Measurements from ENCODE around the gene SH3PXD2A. TPM values are rescaled to one million over a fixed set of nuclear protein-coding genes. Genes with fewer than 3 reads are reported as not detected.

SH3PXD2A gene
- total and polyA plus RNA-seq, 4 donors = 18.7 to 69.1 (median 42.5) TPM

DNA sequence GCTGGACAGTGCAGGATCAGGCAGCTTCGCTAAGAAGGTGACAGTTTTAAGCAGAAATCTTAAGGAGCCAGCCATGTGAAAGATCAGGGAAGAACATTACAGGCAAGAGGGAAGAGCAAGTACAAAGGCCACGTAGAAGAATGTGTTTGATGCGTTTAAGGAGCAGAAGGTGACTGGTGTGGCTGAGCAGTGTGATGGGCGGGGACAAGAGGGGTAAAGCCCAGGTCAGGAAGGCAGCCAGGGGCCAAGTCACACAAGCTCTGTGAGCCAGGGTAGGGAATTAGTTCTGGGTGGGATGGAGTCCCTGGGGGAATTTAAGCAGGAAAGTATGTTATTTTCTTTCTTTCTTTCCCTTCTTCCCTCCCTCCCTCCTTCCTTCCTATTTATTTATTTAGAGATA, 166.9 kb downstream of the SH3PXD2A start:
- H3K27ac ChIP-seq (ENCODE audit: low read depth in 1 of 2, low read length in 2 of 2) = no peak overlapping the region
- no peaks in the 10 kb centered on the region for H3K4me1 ChIP-seq (ENCODE audit: control insufficient read depth in 1 of 2, insufficient read depth in 2 of 2, low read length in 2 of 2)

DNA sequence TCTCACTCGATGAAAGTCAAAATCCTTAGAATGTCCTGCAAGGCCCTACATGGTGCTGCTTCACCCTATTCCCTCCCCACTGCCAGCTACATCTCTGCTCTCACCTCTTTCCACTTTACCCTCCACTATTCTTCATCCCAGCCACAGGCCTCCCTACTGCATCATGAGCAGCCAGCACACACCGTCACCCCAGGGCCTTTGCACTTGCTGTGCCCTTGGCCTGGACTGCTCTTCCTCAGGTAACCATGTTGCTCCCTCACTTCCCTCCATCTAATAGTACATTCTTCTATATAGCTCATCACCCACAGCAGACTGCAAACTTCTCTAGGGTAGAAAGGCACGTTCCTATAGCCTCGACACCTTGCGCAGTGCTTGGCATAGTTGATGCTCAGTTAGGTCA, 167.7 kb downstream of the SH3PXD2A start:
- intact Hi-C loops (cut with DNase I) = no loop called here
- Histone ChIP-seq H3K4me1 (ENCODE audit: control insufficient read depth in 1 of 2, insufficient read depth in 2 of 2, low read length in 2 of 2) (no peaks in the 10 kb centered on the region), H3K27ac (ENCODE audit: low read depth in 1 of 2, low read length in 2 of 2) (no peak overlapping the region), H3K27me3 (ENCODE audit: control insufficient read depth in 1 of 2, insufficient read depth in 2 of 2, low read length in 1 of 2) (no peaks in the 10 kb centered on the region), H3K4me3 (ENCODE audit: low read length in 2 of 2) (no peak overlapping the region), H3K9me3 (ENCODE audit: control insufficient read depth, low read length) (no peaks in the 10 kb centered on the region), H3K36me3 (ENCODE audit: control insufficient read depth in 1 of 2, insufficient read depth in 2 of 2, low read length in 1 of 2) (no peaks in the 10 kb centered on the region)
- ATAC-seq (ENCODE audit: low FRiP score) (no peak), DNase-seq (no peak)
- WGBS, 2 donors = 95 to 96% methylated on average over 5 of the region's 5 CpGs

More for the DNA sequence above, 166.9 kb downstream of the SH3PXD2A start:
- DNase-seq (no peak), ATAC-seq (ENCODE audit: low FRiP score) (no peak)
- H3K4me3 ChIP-seq (ENCODE audit: low read length in 2 of 2) = no peak overlapping the region
- 79 to 81% methylated on average over 4 of the region's 4 CpGs for WGBS, 2 donors
- no peaks in the 10 kb centered on the region for H3K36me3 ChIP-seq (ENCODE audit: control insufficient read depth in 1 of 2, insufficient read depth in 2 of 2, low read length in 1 of 2)
- intact Hi-C loops (cut with DNase I) = no loop called here
- H3K27me3 ChIP-seq (ENCODE audit: control insufficient read depth in 1 of 2, insufficient read depth in 2 of 2, low read length in 1 of 2) = no peaks in the 10 kb centered on the region
- H3K9me3 ChIP-seq (ENCODE audit: control insufficient read depth, low read length) = no peaks in the 10 kb centered on the region

DNA sequence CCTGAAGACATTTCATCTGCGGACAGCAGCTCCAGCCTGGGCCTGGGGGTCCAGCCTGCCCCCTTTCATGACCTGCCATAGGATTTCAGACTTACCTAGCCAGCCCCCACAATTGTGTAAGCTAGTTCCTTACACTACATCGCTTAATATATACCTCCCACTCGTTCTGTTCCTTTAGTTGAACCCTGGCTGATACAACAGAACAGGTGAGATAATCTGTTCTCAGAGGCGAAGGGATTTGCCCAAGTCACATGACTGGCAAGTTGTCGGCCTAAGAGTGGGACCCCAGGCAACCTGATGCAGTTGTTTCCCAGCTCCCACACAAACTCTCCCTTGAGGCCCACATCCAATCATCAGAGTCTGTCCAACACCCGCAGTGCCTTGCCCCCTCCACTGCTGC, 168.2 kb downstream of the SH3PXD2A start:
- H3K36me3 ChIP-seq (ENCODE audit: control insufficient read depth in 1 of 2, insufficient read depth in 2 of 2, low read length in 1 of 2) = no peaks in the 10 kb centered on the region
- H3K27ac ChIP-seq (ENCODE audit: low read depth in 1 of 2, low read length in 2 of 2) = no peak overlapping the region
- no peaks in the 10 kb centered on the region for H3K4me1 ChIP-seq (ENCODE audit: control insufficient read depth in 1 of 2, insufficient read depth in 2 of 2, low read length in 2 of 2)
- DNase-seq (no peak), ATAC-seq (ENCODE audit: low FRiP score) (no peak)
- H3K27me3 ChIP-seq (ENCODE audit: control insufficient read depth in 1 of 2, insufficient read depth in 2 of 2, low read length in 1 of 2) = no peaks in the 10 kb centered on the region
- WGBS, 2 donors = 92% methylated on average over 6 of the region's 6 CpGs
- no peaks in the 10 kb centered on the region for H3K9me3 ChIP-seq (ENCODE audit: control insufficient read depth, low read length)
- intact Hi-C loops (cut with DNase I) = no loop called here
- H3K4me3 ChIP-seq (ENCODE audit: low read length in 2 of 2) = no peak overlapping the region

DNA sequence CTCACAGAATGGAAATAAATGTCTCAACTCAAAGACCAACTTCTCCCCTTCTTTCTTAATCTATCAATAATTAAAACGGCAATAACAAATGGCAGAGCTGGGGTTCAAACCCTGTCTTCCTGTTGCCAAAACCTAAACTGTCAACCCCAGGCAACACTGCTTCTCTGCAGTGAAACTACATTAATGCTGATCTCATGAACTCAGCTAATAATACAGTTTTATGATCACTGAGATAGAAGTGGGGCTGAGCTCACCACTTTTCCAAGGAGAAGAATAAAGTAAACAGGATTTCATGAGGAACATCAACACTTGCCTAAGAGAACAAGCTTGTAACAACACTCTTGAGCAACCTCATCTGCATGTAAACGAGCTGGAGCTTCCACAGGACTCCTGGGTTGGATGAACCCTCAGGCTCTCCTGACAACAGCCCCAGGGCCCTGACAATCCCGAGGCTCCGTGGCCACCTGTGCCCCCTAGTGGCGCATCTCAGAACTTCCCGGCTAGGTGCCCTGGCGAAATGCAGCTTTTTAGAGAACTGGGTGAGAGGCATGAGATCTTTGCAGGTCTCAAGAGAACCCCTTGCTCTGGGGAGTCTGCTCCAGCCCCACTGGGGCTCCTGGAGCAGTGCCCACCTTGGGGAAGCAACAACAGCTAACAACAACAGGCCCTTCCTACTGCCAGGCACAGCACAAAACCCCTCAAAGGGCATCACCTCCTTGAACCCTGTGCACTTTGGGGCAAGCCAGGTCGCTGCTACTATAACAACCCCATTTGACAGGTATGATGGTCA, 169.3 kb downstream of the SH3PXD2A start:
- ATAC-seq (ENCODE audit: low FRiP score) = peak; percentile 86
- 21 to 23% methylated on average over 8 of the region's 8 CpGs for WGBS, 2 donors
- Histone ChIP-seq H3K36me3 (ENCODE audit: control insufficient read depth in 1 of 2, insufficient read depth in 2 of 2, low read length in 1 of 2) (no peaks in the 10 kb centered on the region), H3K4me1 (ENCODE audit: control insufficient read depth in 1 of 2, insufficient read depth in 2 of 2, low read length in 2 of 2) (no peaks in the 10 kb centered on the region), H3K4me3 (ENCODE audit: low read length in 2 of 2) (no peak overlapping the region), H3K9me3 (ENCODE audit: control insufficient read depth, low read length) (no peaks in the 10 kb centered on the region), H3K27me3 (ENCODE audit: control insufficient read depth in 1 of 2, insufficient read depth in 2 of 2, low read length in 1 of 2) (no peaks in the 10 kb centered on the region), H3K27ac (ENCODE audit: low read depth in 1 of 2, low read length in 2 of 2) (no peak overlapping the region)
- intact Hi-C loops (cut with DNase I) = loop anchor here (1.0 to 2.0 kb wide), 3 partner anchors 81 to 88 kb away; no protein-coding TSS in a partner anchor
- DNase-seq = peak; percentile 80 to 93

DNA sequence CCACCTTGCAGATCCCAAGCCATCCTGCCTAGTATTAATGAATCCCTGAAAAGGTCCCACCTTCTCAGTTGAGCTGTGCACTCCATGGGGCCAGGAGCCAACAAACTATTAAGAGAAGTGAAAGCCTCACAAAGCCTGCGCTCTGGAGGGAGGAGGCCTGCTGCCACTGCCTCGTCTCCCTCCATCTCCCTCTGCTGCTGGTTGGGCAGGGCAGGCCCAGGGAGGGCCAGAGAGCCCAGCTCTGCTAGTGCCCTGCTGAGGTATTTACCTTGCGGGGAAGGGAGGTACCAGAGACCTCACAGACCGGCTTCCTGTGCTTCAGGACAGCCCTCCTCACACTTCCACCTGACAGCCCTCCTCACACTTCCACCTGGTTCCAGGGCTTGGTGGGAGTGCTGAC, 171.5 kb downstream of the SH3PXD2A start:
- no peaks in the 10 kb centered on the region for H3K27me3 ChIP-seq (ENCODE audit: control insufficient read depth in 1 of 2, insufficient read depth in 2 of 2, low read length in 1 of 2)
- no peak overlapping the region for H3K27ac ChIP-seq (ENCODE audit: low read depth in 1 of 2, low read length in 2 of 2)
- H3K4me3 ChIP-seq (ENCODE audit: low read length in 2 of 2) = no peak overlapping the region
- no peak for ATAC-seq (ENCODE audit: low FRiP score)
- no peaks in the 10 kb centered on the region for H3K4me1 ChIP-seq (ENCODE audit: control insufficient read depth in 1 of 2, insufficient read depth in 2 of 2, low read length in 2 of 2)
- no peaks in the 10 kb centered on the region for H3K9me3 ChIP-seq (ENCODE audit: control insufficient read depth, low read length)
- intact Hi-C loops (cut with DNase I) = loop anchor here in 1 of 2 donors (2.0 kb wide), 1 partner anchor 83 kb away; no protein-coding TSS in a partner anchor
- no peaks in the 10 kb centered on the region for H3K36me3 ChIP-seq (ENCODE audit: control insufficient read depth in 1 of 2, insufficient read depth in 2 of 2, low read length in 1 of 2)
- DNase-seq = no peak
- WGBS, 2 donors = 94 to 95% methylated on average over 4 of the region's 4 CpGs

DNA sequence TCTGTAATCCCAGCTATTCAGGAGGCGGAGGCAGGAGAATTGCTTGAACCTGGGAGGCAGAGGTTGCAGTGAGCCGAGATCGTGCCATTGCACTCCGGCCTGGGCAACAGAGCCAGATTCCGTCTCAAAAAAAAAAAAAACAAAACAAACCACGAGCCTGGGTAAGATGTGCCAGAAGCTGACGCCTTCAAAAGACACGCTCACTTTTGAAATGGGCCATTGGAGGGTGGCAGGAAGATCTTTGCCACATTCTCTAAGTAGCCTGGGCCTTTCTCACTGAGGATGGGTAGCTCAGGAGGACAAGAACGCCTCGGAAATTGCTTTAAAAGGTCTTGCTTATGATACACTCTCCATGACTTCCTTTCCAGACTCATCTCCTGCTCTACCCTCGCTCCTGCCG, 172.7 kb downstream of the SH3PXD2A start:
- intact Hi-C loops (cut with DNase I) = no loop called here
- 72% methylated on average over 11 to 12 of the region's 12 CpGs for WGBS, 2 donors
- no peak overlapping the region for H3K27ac ChIP-seq (ENCODE audit: low read depth in 1 of 2, low read length in 2 of 2)

DNA sequence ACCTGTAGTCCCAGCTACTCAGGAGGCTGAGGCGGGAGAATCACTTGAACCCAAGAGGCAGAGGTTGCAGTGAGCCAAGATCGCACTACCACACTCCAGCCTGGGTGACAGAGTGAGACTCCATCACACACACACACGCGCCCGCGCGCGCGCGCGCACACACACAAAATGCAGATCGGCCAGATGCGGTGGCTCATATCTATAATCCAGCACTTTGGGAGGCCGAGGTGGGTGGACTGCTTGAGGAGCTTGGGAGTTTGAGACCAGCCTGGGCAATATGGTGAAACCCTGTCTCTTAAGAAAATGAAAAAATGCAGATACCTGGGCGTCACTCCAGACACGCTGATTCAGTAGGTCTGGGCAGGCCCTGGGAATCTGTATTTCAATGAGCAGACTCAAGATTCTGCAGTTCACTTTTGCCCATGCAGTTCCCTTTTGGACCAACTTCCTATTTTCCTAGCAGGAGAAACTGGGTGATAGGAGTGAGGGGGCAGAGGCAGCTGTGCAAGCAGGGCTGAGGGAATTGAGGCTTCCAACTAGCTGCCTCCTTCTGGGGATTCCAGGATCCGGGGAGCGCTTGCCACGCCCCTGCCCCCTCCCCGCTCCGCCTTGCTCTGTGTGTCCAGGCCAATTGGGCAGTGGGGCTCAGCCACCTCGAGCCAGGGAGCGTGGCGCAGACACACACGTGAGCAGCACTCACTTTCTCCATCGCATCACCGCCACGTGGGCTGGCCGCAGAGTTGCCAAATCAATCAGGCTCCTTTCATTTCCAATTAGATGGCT, 173.6 kb downstream of the SH3PXD2A start:
- ATAC-seq (ENCODE audit: low FRiP score) (no peak), DNase-seq (no peak)
- Histone ChIP-seq H3K27me3 (ENCODE audit: control insufficient read depth in 1 of 2, insufficient read depth in 2 of 2, low read length in 1 of 2) (no peaks in the 10 kb centered on the region), H3K4me3 (ENCODE audit: low read length in 2 of 2) (no peak overlapping the region), H3K9me3 (ENCODE audit: control insufficient read depth, low read length) (no peaks in the 10 kb centered on the region), H3K27ac (ENCODE audit: low read depth in 1 of 2, low read length in 2 of 2) (no peak overlapping the region), H3K36me3 (ENCODE audit: control insufficient read depth in 1 of 2, insufficient read depth in 2 of 2, low read length in 1 of 2) (no peaks in the 10 kb centered on the region), H3K4me1 (ENCODE audit: control insufficient read depth in 1 of 2, insufficient read depth in 2 of 2, low read length in 2 of 2) (no peaks in the 10 kb centered on the region)
- intact Hi-C loops (cut with DNase I) = no loop called here
- 93% methylated on average over 29 of the region's 29 CpGs for WGBS, 2 donors

More for the DNA sequence above, 172.7 kb downstream of the SH3PXD2A start:
- no peak for ATAC-seq (ENCODE audit: low FRiP score)
- Histone ChIP-seq H3K9me3 (ENCODE audit: control insufficient read depth, low read length) (no peaks in the 10 kb centered on the region), H3K4me3 (ENCODE audit: low read length in 2 of 2) (no peak overlapping the region), H3K36me3 (ENCODE audit: control insufficient read depth in 1 of 2, insufficient read depth in 2 of 2, low read length in 1 of 2) (no peaks in the 10 kb centered on the region), H3K4me1 (ENCODE audit: control insufficient read depth in 1 of 2, insufficient read depth in 2 of 2, low read length in 2 of 2) (no peaks in the 10 kb centered on the region), H3K27me3 (ENCODE audit: control insufficient read depth in 1 of 2, insufficient read depth in 2 of 2, low read length in 1 of 2) (no peaks in the 10 kb centered on the region)
- DNase-seq = no peak

DNA sequence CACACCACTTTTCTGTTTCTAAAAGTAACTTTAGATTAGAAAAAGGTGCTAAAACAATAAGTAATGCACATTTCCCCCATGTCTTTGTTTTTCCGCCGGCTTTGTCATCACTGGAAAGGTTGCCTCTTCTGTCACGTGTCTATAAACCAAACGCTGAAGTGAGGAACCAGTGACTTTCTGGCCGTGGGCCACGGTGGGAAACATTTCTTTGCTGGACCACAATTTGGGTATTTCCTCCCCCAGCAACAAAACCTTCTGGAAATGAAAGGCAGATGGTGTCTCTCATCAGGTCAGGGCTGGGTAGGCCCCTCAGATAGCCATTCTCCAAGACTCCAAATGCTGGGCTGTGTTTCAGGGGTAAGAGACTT, 174.5 kb downstream of the SH3PXD2A start:
- intact Hi-C loops (cut with DNase I) = no loop called here
- H3K4me3 ChIP-seq (ENCODE audit: low read length in 2 of 2) = no peak overlapping the region
- no peak for ATAC-seq (ENCODE audit: low FRiP score)

More for the DNA sequence above, 174.5 kb downstream of the SH3PXD2A start:
- Histone ChIP-seq H3K36me3 (ENCODE audit: control insufficient read depth in 1 of 2, insufficient read depth in 2 of 2, low read length in 1 of 2) (no peaks in the 10 kb centered on the region), H3K4me1 (ENCODE audit: control insufficient read depth in 1 of 2, insufficient read depth in 2 of 2, low read length in 2 of 2) (no peaks in the 10 kb centered on the region), H3K27ac (ENCODE audit: low read depth in 1 of 2, low read length in 2 of 2) (no peak overlapping the region), H3K9me3 (ENCODE audit: control insufficient read depth, low read length) (no peaks in the 10 kb centered on the region), H3K27me3 (ENCODE audit: control insufficient read depth in 1 of 2, insufficient read depth in 2 of 2, low read length in 1 of 2) (no peaks in the 10 kb centered on the region)
- 74 to 83% methylated on average over 6 of the region's 6 CpGs for WGBS, 2 donors
- DNase-seq = no peak

All from aorta (tissue), 5 donors.